CD4-positive, alpha-beta T cell (primary cell): ENCODE data around the gene NKD1. TPM values are rescaled to one million over a fixed set of nuclear protein-coding genes. Genes with fewer than 3 reads are reported as not detected.

Experiments
- ATAC-seq: fragments of 200-7000 bp; cut with Tn5 transposase; one replicate; pipeline ENCODE4 v1.10.0; 2022; ENCODE audit warnings: mild to moderate bottlenecking; ENCODE audit not compliant: poor library complexity
- CTCF ChIA-PET: fragments of 350-600 bp; sonication (Branson Sonifier 250); formaldehyde crosslinking; loops from one replicate; lab custom pipeline; 2021; ENCODE audit warnings: antibody characterized with exemption, inconsistent platforms; lab: Charles Lee
- POLR2A ChIA-PET: fragments of 350-600 bp; sonication (Branson Sonifier 250); formaldehyde crosslinking; loops from one replicate; lab custom pipeline; 2021; ENCODE audit warnings: antibody characterized with exemption, inconsistent platforms; lab: Charles Lee
- DNase-seq, 14 experiments: peaks; one replicate each; pipeline ENCODE4 v3.0.0-alpha.2; 2013 to 2020; ENCODE audit warnings: mixed read lengths in 2 of 14
- H3K27ac ChIP-seq, 2 donors: one replicate each; pipeline versions ENCODE4 v1.5.1 to v1.7.0; 2013; ENCODE audit warnings: low read length in 2 of 2, low read depth in 1 of 2, mild to moderate bottlenecking in 1 of 2
- H3K27me3 ChIP-seq, 2 experiments: 1 replicate in 1 of 2; 2 replicates in 1 of 2; pipeline versions ENCODE4 v1.6.1 to v1.7.0; 2013; ENCODE audit warnings: low read length in 2 of 2, control low read depth in 1 of 2, mild to moderate bottlenecking in 1 of 2, moderate library complexity in 1 of 2; ENCODE audit not compliant: insufficient read depth in 2 of 2, control insufficient read depth in 1 of 2
- H3K36me3 ChIP-seq: one replicate; pipeline ENCODE4 v1.6.1; 2013; ENCODE audit warnings: low read length, control low read depth; ENCODE audit not compliant: insufficient read depth
- H3K4me1 ChIP-seq: one replicate; pipeline ENCODE4 v1.6.1; 2013; ENCODE audit warnings: low read length, control low read depth; ENCODE audit not compliant: insufficient read depth
- H3K4me3 ChIP-seq: one replicate; pipeline ENCODE4 v1.5.1; 2013; ENCODE audit warnings: mild to moderate bottlenecking, low read length, moderate library complexity
- H3K9me3 ChIP-seq, 2 experiments: 1 replicate in 1 of 2; 2 replicates in 1 of 2; pipeline versions ENCODE4 v1.6.1 to v1.7.0; 2013; ENCODE audit warnings: low read length in 2 of 2, mild to moderate bottlenecking in 2 of 2, control low read depth in 1 of 2, moderate library complexity in 1 of 2; ENCODE audit not compliant: control insufficient read depth in 1 of 2, insufficient read depth in 1 of 2
- H3K27ac Mint-ChIP-seq: one replicate; pipeline ENCODE4 v1.8.0; 2020; ENCODE audit warnings: mixed read lengths
- H3K27me3 Mint-ChIP-seq: one replicate; pipeline ENCODE4 v1.8.0; 2021; ENCODE audit warnings: mixed read lengths
- H3K36me3 Mint-ChIP-seq: one replicate; pipeline ENCODE4 v1.8.0; 2021; ENCODE audit warnings: low read depth, mixed read lengths
- H3K4me1 Mint-ChIP-seq: one replicate; pipeline ENCODE4 v1.8.0; 2021; ENCODE audit warnings: low read depth, mixed read lengths
- H3K4me3 Mint-ChIP-seq: one replicate; pipeline ENCODE4 v1.8.0; 2020; ENCODE audit warnings: mild to moderate bottlenecking, mixed read lengths
- H3K9me3 Mint-ChIP-seq: one replicate; pipeline ENCODE4 v1.8.0; 2020; ENCODE audit warnings: mixed read lengths
- intact Hi-C, 2 experiments: fragments of 100-400 bp; cut with DNase I in 1 of 2; cut with micrococcal nuclease in 1 of 2; formaldehyde crosslinking; loops; one replicate each; pipeline versions ENCODE4 v1.15.1 to v1.9.0; 2023 to 2025; cut with DNase I, micrococcal nuclease
- total RNA-seq, 174 experiments: library from RNA in 2 of 174; stranded (reverse) in 2 of 174; gene quantifications; one replicate each; pipeline ENCODE4 v1.2.3 and lab custom pipeline; 2021 to 2026
- TF ChIP-seq, protein P1 (sequence below): fragments of 200-600 bp; IDR thresholded peaks from one replicate; pipeline ENCODE4 v1.8.0; 2022; ENCODE audit warnings: antibody characterized with exemption, mild to moderate bottlenecking

NKD1 gene
- total RNA-seq, 2 experiments from 2014 or later = 6.1 to 9.8 TPM

GRCh38 chr16:50505714-50506542 lies 42.3 kb upstream of the NKD1 start:
- ATAC-seq = no peak
- Histone ChIP-seq H3K9me3 (peaks cover 0 to 9% of the 10 kb centered on the region in 2 experiments), H3K4me3 (no peak overlapping the region), H3K27ac (no peak overlapping the region), H3K27me3 (no peaks in the 10 kb centered on the region), H3K4me1 (no peaks in the 10 kb centered on the region), H3K36me3 (no peaks in the 10 kb centered on the region)
- H3K27me3 Mint-ChIP-seq = no peaks in the 10 kb centered on the region
- CTCF ChIA-PET = interaction anchor here (1.5 kb wide), 1 partner anchor 10 kb away, joined by 3 read pairs; no protein-coding TSS in a partner anchor
- no peak overlapping the region for H3K27ac Mint-ChIP-seq
- H3K4me1 Mint-ChIP-seq = no peaks in the 10 kb centered on the region
- TF ChIP-seq, protein P1, sequence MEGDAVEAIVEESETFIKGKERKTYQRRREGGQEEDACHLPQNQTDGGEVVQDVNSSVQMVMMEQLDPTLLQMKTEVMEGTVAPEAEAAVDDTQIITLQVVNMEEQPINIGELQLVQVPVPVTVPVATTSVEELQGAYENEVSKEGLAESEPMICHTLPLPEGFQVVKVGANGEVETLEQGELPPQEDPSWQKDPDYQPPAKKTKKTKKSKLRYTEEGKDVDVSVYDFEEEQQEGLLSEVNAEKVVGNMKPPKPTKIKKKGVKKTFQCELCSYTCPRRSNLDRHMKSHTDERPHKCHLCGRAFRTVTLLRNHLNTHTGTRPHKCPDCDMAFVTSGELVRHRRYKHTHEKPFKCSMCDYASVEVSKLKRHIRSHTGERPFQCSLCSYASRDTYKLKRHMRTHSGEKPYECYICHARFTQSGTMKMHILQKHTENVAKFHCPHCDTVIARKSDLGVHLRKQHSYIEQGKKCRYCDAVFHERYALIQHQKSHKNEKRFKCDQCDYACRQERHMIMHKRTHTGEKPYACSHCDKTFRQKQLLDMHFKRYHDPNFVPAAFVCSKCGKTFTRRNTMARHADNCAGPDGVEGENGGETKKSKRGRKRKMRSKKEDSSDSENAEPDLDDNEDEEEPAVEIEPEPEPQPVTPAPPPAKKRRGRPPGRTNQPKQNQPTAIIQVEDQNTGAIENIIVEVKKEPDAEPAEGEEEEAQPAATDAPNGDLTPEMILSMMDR = no peak
- DNase-seq = no peak
- H3K4me3 Mint-ChIP-seq = no peak overlapping the region
- no peaks in the 10 kb centered on the region for H3K36me3 Mint-ChIP-seq
- POLR2A ChIA-PET = interaction anchor here (1.3 kb wide), 1 partner anchor 18 kb away, joined by 3 read pairs; no protein-coding TSS in a partner anchor
- H3K9me3 Mint-ChIP-seq = no peaks in the 10 kb centered on the region
- intact Hi-C loops = no loop called here

DNA sequence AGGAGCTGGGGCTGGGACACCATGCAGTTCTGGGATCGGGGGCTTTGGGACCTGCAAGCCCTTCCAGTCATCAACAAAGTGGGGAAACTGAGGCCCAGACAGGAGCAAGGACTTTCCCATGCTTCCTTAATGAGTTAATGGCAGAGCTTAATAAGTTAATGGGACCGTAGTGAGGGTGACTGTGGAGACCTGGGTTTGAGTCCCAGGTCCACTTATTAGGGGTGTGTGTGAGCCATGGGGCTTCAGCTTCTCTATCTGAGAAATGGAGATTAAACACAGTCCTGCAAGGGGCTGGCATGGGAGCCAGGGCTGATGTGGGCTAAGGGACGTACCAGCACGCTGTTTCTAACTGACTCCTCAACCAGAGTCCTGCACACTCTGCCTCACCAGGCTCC lies 41.7 kb upstream of the NKD1 start:
- ATAC-seq = no peak
- H3K27ac Mint-ChIP-seq = no peak overlapping the region
- intact Hi-C loops = no loop called here
- no peaks in the 10 kb centered on the region for H3K27me3 Mint-ChIP-seq
- no peak overlapping the region for H3K27ac ChIP-seq
- H3K4me1 Mint-ChIP-seq = no peaks in the 10 kb centered on the region
- no peaks in the 10 kb centered on the region for H3K36me3 ChIP-seq
- H3K36me3 Mint-ChIP-seq = no peaks in the 10 kb centered on the region
- TF ChIP-seq, protein P1 = no peak
- ChIA-PET POLR2A (no interaction called here), CTCF (no interaction called here)
- DNase-seq = no peak
- H3K9me3 Mint-ChIP-seq = no peaks in the 10 kb centered on the region
- no peak overlapping the region for H3K4me3 ChIP-seq
- H3K4me3 Mint-ChIP-seq = no peak overlapping the region
- H3K9me3 ChIP-seq = peaks cover 0 to 9% of the 10 kb centered on the region in 2 experiments
- no peaks in the 10 kb centered on the region for H3K27me3 ChIP-seq
- no peaks in the 10 kb centered on the region for H3K4me1 ChIP-seq

DNA sequence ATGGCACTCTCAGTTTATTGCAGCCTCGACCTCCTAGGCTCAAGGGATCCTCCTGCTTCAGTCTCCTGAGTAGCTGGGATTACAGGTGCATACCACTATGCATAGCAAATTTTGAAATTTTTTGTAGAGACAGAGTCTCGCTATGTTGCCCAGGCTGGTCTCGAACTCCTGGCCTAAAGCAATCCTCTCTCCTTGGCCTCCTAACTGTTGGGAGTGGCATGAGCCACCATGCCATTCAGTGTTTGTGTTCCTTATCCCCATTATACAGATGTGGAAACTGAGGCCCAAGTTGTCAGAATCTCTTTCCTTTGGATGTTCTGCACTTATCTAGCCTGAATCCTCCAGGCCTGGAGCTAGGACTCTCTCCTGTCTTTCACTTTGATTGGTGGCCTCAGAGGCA lies 40.8 kb upstream of the NKD1 start:
- no peaks in the 10 kb centered on the region for H3K9me3 Mint-ChIP-seq
- CTCF ChIA-PET = no interaction called here

More for the DNA sequence above, 40.8 kb upstream of the NKD1 start:
- DNase-seq = no peak
- H3K4me3 Mint-ChIP-seq = no peak overlapping the region
- H3K27me3 Mint-ChIP-seq = no peaks in the 10 kb centered on the region
- POLR2A ChIA-PET = no interaction called here
- H3K36me3 Mint-ChIP-seq = no peaks in the 10 kb centered on the region
- TF ChIP-seq, protein P1 = no peak
- no peaks in the 10 kb centered on the region for H3K27me3 ChIP-seq
- ATAC-seq = no peak
- no peak overlapping the region for H3K27ac Mint-ChIP-seq
- H3K36me3 ChIP-seq = no peaks in the 10 kb centered on the region
- intact Hi-C loops = no loop called here
- H3K4me3 ChIP-seq = no peak overlapping the region
- H3K4me1 Mint-ChIP-seq = no peaks in the 10 kb centered on the region
- no peak overlapping the region for H3K27ac ChIP-seq
- H3K4me1 ChIP-seq = no peaks in the 10 kb centered on the region
- peaks cover 0 to 1% of the 10 kb centered on the region in 2 experiments for H3K9me3 ChIP-seq
